Measurements from ENCODE around the gene RAD51B. TPM values are rescaled to one million over a fixed set of nuclear protein-coding genes. Genes with fewer than 3 reads are reported as not detected.

The RAD51B gene
- total RNA-seq, 1 experiment from 2014 or later: 16.7 TPM

DNA sequence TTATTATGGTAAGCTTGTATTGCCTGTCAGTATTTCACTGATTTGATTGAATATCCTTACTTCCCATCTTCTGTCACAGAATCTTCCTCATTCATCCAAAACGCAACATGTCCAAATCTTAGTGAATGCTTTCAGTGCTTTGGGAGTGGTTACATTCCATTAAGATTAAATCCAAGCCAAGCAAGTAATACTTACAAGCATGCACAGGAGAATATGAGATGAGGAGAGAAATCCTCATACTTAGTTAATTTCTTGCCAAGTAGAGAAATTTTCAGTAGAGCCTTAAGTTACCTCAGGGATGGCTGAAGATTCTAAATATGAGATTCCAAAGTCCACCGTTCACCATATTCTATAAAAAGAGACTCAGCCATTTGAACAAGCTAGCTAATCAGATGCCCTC, 316.0 kb downstream of the RAD51B start:
- H2BK15ac ChIP-seq (ENCODE audit: low read depth, low read length): no peak overlapping the region
- H2BK20ac ChIP-seq (ENCODE audit: low read depth, low read length, poor library complexity, severe bottlenecking): no peak overlapping the region
- TF ChIP-seq, protein P1, sequence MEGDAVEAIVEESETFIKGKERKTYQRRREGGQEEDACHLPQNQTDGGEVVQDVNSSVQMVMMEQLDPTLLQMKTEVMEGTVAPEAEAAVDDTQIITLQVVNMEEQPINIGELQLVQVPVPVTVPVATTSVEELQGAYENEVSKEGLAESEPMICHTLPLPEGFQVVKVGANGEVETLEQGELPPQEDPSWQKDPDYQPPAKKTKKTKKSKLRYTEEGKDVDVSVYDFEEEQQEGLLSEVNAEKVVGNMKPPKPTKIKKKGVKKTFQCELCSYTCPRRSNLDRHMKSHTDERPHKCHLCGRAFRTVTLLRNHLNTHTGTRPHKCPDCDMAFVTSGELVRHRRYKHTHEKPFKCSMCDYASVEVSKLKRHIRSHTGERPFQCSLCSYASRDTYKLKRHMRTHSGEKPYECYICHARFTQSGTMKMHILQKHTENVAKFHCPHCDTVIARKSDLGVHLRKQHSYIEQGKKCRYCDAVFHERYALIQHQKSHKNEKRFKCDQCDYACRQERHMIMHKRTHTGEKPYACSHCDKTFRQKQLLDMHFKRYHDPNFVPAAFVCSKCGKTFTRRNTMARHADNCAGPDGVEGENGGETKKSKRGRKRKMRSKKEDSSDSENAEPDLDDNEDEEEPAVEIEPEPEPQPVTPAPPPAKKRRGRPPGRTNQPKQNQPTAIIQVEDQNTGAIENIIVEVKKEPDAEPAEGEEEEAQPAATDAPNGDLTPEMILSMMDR (conservative IDR thresholded peaks at IDR 0.05): no peak
- H3K4me3 Mint-ChIP-seq: no peak overlapping the region
- no peak overlapping the region for H3K23ac ChIP-seq (ENCODE audit: insufficient read length, low read depth, low read length)
- no peak overlapping the region for H3K18ac ChIP-seq (ENCODE audit: insufficient read length, low read depth, low read length)
- H3K79me1 ChIP-seq (ENCODE audit: insufficient read depth, low read depth, low read length, poor library complexity, severe bottlenecking): no peaks in the 10 kb centered on the region
- H3K4me1 ChIP-seq (ENCODE audit: insufficient read depth, low read length): no peaks in the 10 kb centered on the region
- no peak overlapping the region for H2AK5ac ChIP-seq (ENCODE audit: insufficient read length, low read length)
- no peak for DNase-seq
- no peak overlapping the region for H4K91ac ChIP-seq (ENCODE audit: insufficient read length, low read depth, low read length)
- no peak overlapping the region for H2BK5ac ChIP-seq (ENCODE audit: insufficient read length, low read length)
- H3K9me3 Mint-ChIP-seq: no peaks in the 10 kb centered on the region
- no peak overlapping the region for H3K9ac ChIP-seq (ENCODE audit: extremely low read depth, insufficient read length, low read length)
- H2BK12ac ChIP-seq (ENCODE audit: insufficient read length, low read depth, low read length): no peak overlapping the region
- peaks cover 21 to 26% of the 10 kb centered on the region in 2 experiments for H3K4me1 Mint-ChIP-seq
- H3K4ac ChIP-seq (ENCODE audit: low read depth, low read length): no peak overlapping the region
- H3K79me2 ChIP-seq (ENCODE audit: insufficient read depth, low read length): no peaks in the 10 kb centered on the region
- no peak overlapping the region for H3K14ac ChIP-seq (ENCODE audit: insufficient read depth, low read length)
- H4K5ac ChIP-seq (ENCODE audit: insufficient read length, low read depth, low read length): no peak overlapping the region
- H3T11ph ChIP-seq (ENCODE audit: low read length): no peak overlapping the region
- H3K27me3 ChIP-seq (ENCODE audit: insufficient read depth, low read length): no peaks in the 10 kb centered on the region
- no peak overlapping the region for H3K4me2 ChIP-seq (ENCODE audit: insufficient read depth, insufficient read length, low read length)
- H3K27ac Mint-ChIP-seq: no peak overlapping the region
- H3K36me3 Mint-ChIP-seq (ENCODE audit: insufficient read depth in 1 of 3, low read depth in 3 of 3): no peaks in the 10 kb centered on the region
- no peaks in the 10 kb centered on the region for H3K23me2 ChIP-seq (ENCODE audit: insufficient read length, low read depth, low read length, poor library complexity, severe bottlenecking)
- H2BK120ac ChIP-seq (ENCODE audit: low read depth, low read length, poor library complexity, severe bottlenecking): no peak overlapping the region
- no peak overlapping the region for H3K27ac ChIP-seq (ENCODE audit: insufficient read length, low read depth, low read length)
- WGBS (ENCODE audit: extremely low coverage, insufficient read length, low lambda C conversion rate): no CpG with 5 or more reads among the region's 2 CpGs
- no peak overlapping the region for H3K56ac ChIP-seq (ENCODE audit: insufficient read length, low read depth, low read length)
- H3K9me3 ChIP-seq (ENCODE audit: control insufficient read depth, low read depth, low read length): no peaks in the 10 kb centered on the region
- H4K8ac ChIP-seq (replicated peaks; ENCODE audit: insufficient read length, low read depth, low read length): no peak overlapping the region
- H3K27me3 Mint-ChIP-seq (ENCODE audit: low read depth): no peaks in the 10 kb centered on the region
- no peaks in the 10 kb centered on the region for H4K20me1 ChIP-seq (ENCODE audit: control insufficient read depth, insufficient read depth, insufficient read length)
- H2AFZ ChIP-seq (ENCODE audit: low read length): no peak overlapping the region
